Bronchial epithelial cell (primary cell): Measurements from ENCODE around the gene NUB1. TPM values are rescaled to one million over a fixed set of nuclear protein-coding genes. Genes with fewer than 3 reads are reported as not detected.
A peak's percentile ranks its signal among the peaks of the same experiment; 100 is the strongest.

Experiments
- DNase-seq: peaks from one replicate; pipeline ENCODE4 v3.0.0-alpha.2; 2010; ENCODE audit warnings: low read depth
- FAIRE-seq: peaks from 2 replicates; lab custom pipeline; 2011; peaks lifted over from hg19 to GRCh38; lab: Jason Lieb, UNC
- H3K27me3 ChIP-seq: 2 replicates; pipeline ENCODE4 v1.5.1; 2011; ENCODE audit warnings: low read length; ENCODE audit not compliant: control insufficient read depth, insufficient read depth
- H3K36me3 ChIP-seq: 2 replicates; pipeline ENCODE4 v1.5.1; 2011; ENCODE audit warnings: low read length; ENCODE audit not compliant: control insufficient read depth, insufficient read depth
- H3K4me3 ChIP-seq: 2 replicates; pipeline ENCODE4 v1.5.1; 2011; ENCODE audit warnings: mild to moderate bottlenecking, low read depth, low read length, control low read depth
- CTCF ChIP-seq: IDR thresholded peaks from 2 replicates; pipeline ENCODE4 v1.5.1; 2011; ENCODE audit warnings: mild to moderate bottlenecking, moderate library complexity, low read length, control low read depth, inconsistent platforms; ENCODE audit not compliant: insufficient read depth, severe bottlenecking
- total RNA-seq: library from RNA; depleted of rRNA; stranded (reverse); fragments of >200 nt; gene quantifications from 2 replicates; pipeline ENCODE4 v1.2.1, GENCODE V29; 2014

Gene NUB1
- total RNA-seq, 1 donor from 2014 or later: 34.0 TPM

GRCh38 chr7:151351027-151351426, 9.4 kb downstream of the NUB1 start:
- no peak for DNase-seq
- H3K27me3 ChIP-seq: no peaks in the 10 kb centered on the region
- TF ChIP-seq CTCF: peak; percentile 6
- H3K36me3 ChIP-seq: peaks cover 18% of the 10 kb centered on the region
- FAIRE-seq: no peak
- no peak overlapping the region for H3K4me3 ChIP-seq

- H3K36me3 ChIP-seq: peaks cover 20% of the 10 kb centered on the region
- no peak for TF ChIP-seq CTCF
Observed at GRCh38 chr7:151351967-151352366, 10.4 kb downstream of the NUB1 start.

GRCh38 chr7:151352512-151352911, 10.9 kb downstream of the NUB1 start:
- Histone ChIP-seq H3K36me3 (peaks cover 20% of the 10 kb centered on the region), H3K27me3 (no peaks in the 10 kb centered on the region), H3K4me3 (no peak overlapping the region)
- DNase-seq (no peak), FAIRE-seq (no peak)
- no peak for TF ChIP-seq CTCF

More at GRCh38 chr7:151351967-151352366, 10.4 kb downstream of the NUB1 start:
- no peak for DNase-seq
- no peak for FAIRE-seq
- H3K27me3 ChIP-seq: no peaks in the 10 kb centered on the region
- H3K4me3 ChIP-seq: no peak overlapping the region

- no peak for TF ChIP-seq CTCF
- Histone ChIP-seq H3K4me3 (no peak overlapping the region), H3K27me3 (no peaks in the 10 kb centered on the region), H3K36me3 (peaks cover 7% of the 10 kb centered on the region)
- FAIRE-seq: no peak
- DNase-seq: no peak
Observed at GRCh38 chr7:151361193-151361959, 19.8 kb downstream of the NUB1 start.

GRCh38 chr7:151363182-151363581, 21.6 kb downstream of the NUB1 start:
- no peak for TF ChIP-seq CTCF
- H3K36me3 ChIP-seq: peaks cover 6% of the 10 kb centered on the region
- H3K27me3 ChIP-seq: no peaks in the 10 kb centered on the region
- no peak overlapping the region for H3K4me3 ChIP-seq
- FAIRE-seq (no peak), DNase-seq (no peak)
